ENCODE data around the gene TRIM4.

GRCh38 chr7:99930376-99930775, 11.0 kb upstream of the TRIM4 start:
- TF ChIP-seq, protein P1, sequence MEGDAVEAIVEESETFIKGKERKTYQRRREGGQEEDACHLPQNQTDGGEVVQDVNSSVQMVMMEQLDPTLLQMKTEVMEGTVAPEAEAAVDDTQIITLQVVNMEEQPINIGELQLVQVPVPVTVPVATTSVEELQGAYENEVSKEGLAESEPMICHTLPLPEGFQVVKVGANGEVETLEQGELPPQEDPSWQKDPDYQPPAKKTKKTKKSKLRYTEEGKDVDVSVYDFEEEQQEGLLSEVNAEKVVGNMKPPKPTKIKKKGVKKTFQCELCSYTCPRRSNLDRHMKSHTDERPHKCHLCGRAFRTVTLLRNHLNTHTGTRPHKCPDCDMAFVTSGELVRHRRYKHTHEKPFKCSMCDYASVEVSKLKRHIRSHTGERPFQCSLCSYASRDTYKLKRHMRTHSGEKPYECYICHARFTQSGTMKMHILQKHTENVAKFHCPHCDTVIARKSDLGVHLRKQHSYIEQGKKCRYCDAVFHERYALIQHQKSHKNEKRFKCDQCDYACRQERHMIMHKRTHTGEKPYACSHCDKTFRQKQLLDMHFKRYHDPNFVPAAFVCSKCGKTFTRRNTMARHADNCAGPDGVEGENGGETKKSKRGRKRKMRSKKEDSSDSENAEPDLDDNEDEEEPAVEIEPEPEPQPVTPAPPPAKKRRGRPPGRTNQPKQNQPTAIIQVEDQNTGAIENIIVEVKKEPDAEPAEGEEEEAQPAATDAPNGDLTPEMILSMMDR (conservative IDR thresholded peaks at IDR 0.05; ENCODE audit: low read depth in 2 of 2), result no peak
- TF ChIP-seq EZH2phosphoT487 (IDR thresholded peaks at IDR 0.05; ENCODE audit: unreplicated experiment) (no peak), POLR2AphosphoS5 (IDR thresholded peaks at IDR 0.05; ENCODE audit: low read depth) (no peak), JUNB (IDR thresholded peaks at IDR 0.05; ENCODE audit: unreplicated experiment) (no peak), EZH2 (IDR thresholded peaks at IDR 0.05; ENCODE audit: low read depth, unreplicated experiment) (no peak), CREB1 (CRISPR knock-in tag; IDR thresholded peaks at IDR 0.05; ENCODE audit: low read depth) (no peak), REST (IDR thresholded peaks at IDR 0.05; ENCODE audit: unreplicated experiment) (no peak), NANOG (IDR thresholded peaks at IDR 0.05; ENCODE audit: borderline replicate concordance) (no peak)
